ENCODE results near the gene UCK2. TPM values are rescaled to one million over a fixed set of nuclear protein-coding genes. Genes with fewer than 3 reads are reported as not detected.

UCK2 gene
- total and polyA plus RNA-seq, 9 of the 15 experiments (the other 6 are each of a cell fraction or from before 2014, with no cell fraction given): 71.6 to 145 (median 95.8) TPM

- TF ChIP-seq SMC3 (conservative IDR thresholded peaks at IDR 0.05; ENCODE audit: insufficient read depth, low read depth, low read length) (peak; percentile 98), MYC (IDR thresholded peaks at IDR 0.05; ENCODE audit: low read depth, low read length) (0 out of 2 replicates have a peak, but pooled peaks have one; percentile 29), MYC (CRISPR knock-in tag; IDR thresholded peaks at IDR 0.05; ENCODE audit: borderline replicate concordance, low read depth) (no peak), DEAF1 (CRISPR knock-in tag; IDR thresholded peaks at IDR 0.05) (peak; percentile 98), CC2D1A (IDR thresholded peaks at IDR 0.05) (peak; percentile 84), KAT7 (CRISPR knock-in tag; IDR thresholded peaks at IDR 0.05; ENCODE audit: borderline replicate concordance) (peak; percentile 34; the same call in 1 of the 2 replicates), STAG1 (CRISPR knock-in tag; IDR thresholded peaks at IDR 0.05; ENCODE audit: borderline replicate concordance) (peak; percentile 90; the same call in 1 of the 2 replicates)
Measured at GRCh38 chr1:165914136-165914798, 86.9 kb downstream of the UCK2 start (continued).

GRCh38 chr1:165915480-165915879, 88.1 kb downstream of the UCK2 start:
- Histone ChIP-seq H3K27me3 (ENCODE audit: control insufficient read depth in 2 of 2, insufficient read depth in 2 of 2, low read length in 2 of 2) (no peaks in the 10 kb centered on the region), H3K36me3 (ENCODE audit: control insufficient read depth, insufficient read depth, low read length) (no peaks in the 10 kb centered on the region; the same call in 2 of the 3 replicates), H3K4me2 (ENCODE audit: insufficient read depth, low read length) (no peak overlapping the region), H2AFZ (ENCODE audit: low read depth, low read length) (no peak overlapping the region), H3K4me1 (replicated peaks in 1 of 2; ENCODE audit: control insufficient read depth in 2 of 2, insufficient read depth in 2 of 2, low read length in 2 of 2) (no peaks in the 10 kb centered on the region), H3K9ac (ENCODE audit: insufficient read depth in 1 of 2, low read depth in 2 of 2, low read length in 2 of 2) (no peak overlapping the region), H3K9me1 (ENCODE audit: control insufficient read depth, insufficient read depth, low read length) (no peaks in the 10 kb centered on the region), H3K27ac (ENCODE audit: extremely low read depth, low read depth, low read length) (no peak overlapping the region), H3K79me2 (ENCODE audit: control insufficient read depth, insufficient read depth, low read length) (no peaks in the 10 kb centered on the region), H3K4me3 (no peak overlapping the region), H4K20me1 (replicated peaks; ENCODE audit: control insufficient read depth, insufficient read depth, low read length) (no peaks in the 10 kb centered on the region), H3K9me3 (replicated peaks; ENCODE audit: control insufficient read depth, insufficient read depth, low read depth, low read length) (no peaks in the 10 kb centered on the region)
- ChIA-PET POLR2A (interaction anchor here (0.5 to 1.5 kb wide), 3 partner anchors 10 to 389 kb away, joined by 3 to 5 read pairs (median 3); no protein-coding TSS in a partner anchor), CTCF (ENCODE audit: low intra/inter-chr PET ratio) (interaction anchor here (2.8 to 3.6 kb wide), 2 partner anchors 196 to 314 kb away, joined by 34 to 51 read pairs; no protein-coding TSS in a partner anchor)
- ATAC-seq: no peak
- FAIRE-seq: no peak
- intact Hi-C loops (cut with micrococcal nuclease) (loop anchor here (2.0 kb wide), 1 partner anchor 87 kb away; no protein-coding TSS in a partner anchor), in situ Hi-C loops (cut with MboI) (loop anchor here (5.0 to 10.0 kb wide), 2 partner anchors 313 to 521 kb away; no protein-coding TSS in a partner anchor)
- DNase-seq (ENCODE audit: extremely low read depth in 1 of 4, low spot score in 3 of 4): no peak
- no peak for TF ChIP-seq MLLT1 (IDR thresholded peaks at IDR 0.05)
- TF ChIP-seq PCBP2 (IDR thresholded peaks at IDR 0.05; ENCODE audit: low read depth, low read length, poor library complexity, severe bottlenecking): no peak
- no peak for TF ChIP-seq SNAPC5 (CRISPR knock-in tag; IDR thresholded peaks at IDR 0.05)
- no peak for TF ChIP-seq NCOR1 (IDR thresholded peaks at IDR 0.05)
- no peak for TF ChIP-seq STAT5A (IDR thresholded peaks at IDR 0.05; ENCODE audit: borderline replicate concordance, low read length)
- TF ChIP-seq HIVEP1 (CRISPR knock-in tag; IDR thresholded peaks at IDR 0.05): no peak
- TF ChIP-seq DACH1 (IDR thresholded peaks at IDR 0.05; ENCODE audit: partially characterized antibody): no peak
- no peak for TF ChIP-seq SIRT6 (IDR thresholded peaks at IDR 0.05; ENCODE audit: low read depth, low read length)
- no peak for TF ChIP-seq ESRRA (IDR thresholded peaks at IDR 0.05; ENCODE audit: borderline replicate concordance, low read depth)
- no TSS peak for BruUV-seq (replicated peaks)
- WGBS (ENCODE audit: insufficient coverage, low coverage, missing lambda C conversion rate): 35% methylated on average over 2 of the region's 2 CpGs

Data from K562 (cell line).